ENCODE data around the gene DSCAM.

DNA sequence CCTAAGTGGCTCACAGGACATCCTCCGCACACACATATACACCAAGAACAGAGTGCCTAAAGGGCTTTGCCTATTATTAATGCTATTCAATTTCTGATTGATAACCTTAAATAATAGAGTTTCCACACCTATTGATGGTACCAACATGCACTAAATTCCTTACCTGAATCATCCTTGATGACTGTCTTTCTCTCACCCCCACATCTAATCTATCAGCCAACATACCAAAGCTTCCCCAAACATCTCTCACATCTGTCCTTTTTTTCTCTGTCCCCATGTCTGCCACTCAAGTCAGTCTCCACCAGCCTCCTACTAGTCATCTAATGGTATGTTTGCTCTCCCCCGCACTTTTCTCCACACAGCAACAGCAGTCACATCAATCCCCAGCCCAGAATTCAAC lies 174.4 kb downstream of the DSCAM start:
- TF ChIP-seq, protein P1, sequence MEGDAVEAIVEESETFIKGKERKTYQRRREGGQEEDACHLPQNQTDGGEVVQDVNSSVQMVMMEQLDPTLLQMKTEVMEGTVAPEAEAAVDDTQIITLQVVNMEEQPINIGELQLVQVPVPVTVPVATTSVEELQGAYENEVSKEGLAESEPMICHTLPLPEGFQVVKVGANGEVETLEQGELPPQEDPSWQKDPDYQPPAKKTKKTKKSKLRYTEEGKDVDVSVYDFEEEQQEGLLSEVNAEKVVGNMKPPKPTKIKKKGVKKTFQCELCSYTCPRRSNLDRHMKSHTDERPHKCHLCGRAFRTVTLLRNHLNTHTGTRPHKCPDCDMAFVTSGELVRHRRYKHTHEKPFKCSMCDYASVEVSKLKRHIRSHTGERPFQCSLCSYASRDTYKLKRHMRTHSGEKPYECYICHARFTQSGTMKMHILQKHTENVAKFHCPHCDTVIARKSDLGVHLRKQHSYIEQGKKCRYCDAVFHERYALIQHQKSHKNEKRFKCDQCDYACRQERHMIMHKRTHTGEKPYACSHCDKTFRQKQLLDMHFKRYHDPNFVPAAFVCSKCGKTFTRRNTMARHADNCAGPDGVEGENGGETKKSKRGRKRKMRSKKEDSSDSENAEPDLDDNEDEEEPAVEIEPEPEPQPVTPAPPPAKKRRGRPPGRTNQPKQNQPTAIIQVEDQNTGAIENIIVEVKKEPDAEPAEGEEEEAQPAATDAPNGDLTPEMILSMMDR (IDR thresholded peaks at IDR 0.05): no peak
- no peak for TF ChIP-seq POLR2A (IDR thresholded peaks at IDR 0.05)

All from vagina (tissue), 2 donors.